ENCODE measurements around the gene FMNL2. TPM values are rescaled to one million over a fixed set of nuclear protein-coding genes. Genes with fewer than 3 reads are reported as not detected.

The FMNL2 gene
- total and polyA plus RNA-seq, 8 donors = 7.8 to 100.0 (median 36.5) TPM

DNA sequence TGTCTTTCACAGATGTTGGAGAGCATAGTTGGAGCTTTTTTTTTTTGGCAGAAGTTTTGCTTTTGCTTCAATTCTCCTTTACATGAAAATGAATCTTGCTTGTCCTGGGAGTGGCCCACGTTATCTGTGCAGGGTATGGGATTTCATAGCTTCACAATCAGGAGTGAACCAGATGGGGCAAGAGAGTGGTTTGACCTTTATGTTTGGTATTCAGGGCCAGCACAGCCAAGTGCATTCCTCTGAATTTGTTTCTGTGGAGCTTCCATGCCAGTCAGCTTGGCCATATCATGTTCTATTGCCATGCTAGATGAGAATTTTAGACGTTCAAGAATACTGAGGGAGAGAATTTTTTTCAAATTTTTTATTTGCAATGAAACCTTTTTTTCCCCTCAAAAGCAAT, 265.7 kb downstream of the FMNL2 start:
- TF ChIP-seq POLR2A (IDR thresholded peaks at IDR 0.05) (no peak), POLR2AphosphoS5 (IDR thresholded peaks at IDR 0.05) (no peak), EP300 (IDR thresholded peaks at IDR 0.05) (no peak)
- TF ChIP-seq, protein P1, sequence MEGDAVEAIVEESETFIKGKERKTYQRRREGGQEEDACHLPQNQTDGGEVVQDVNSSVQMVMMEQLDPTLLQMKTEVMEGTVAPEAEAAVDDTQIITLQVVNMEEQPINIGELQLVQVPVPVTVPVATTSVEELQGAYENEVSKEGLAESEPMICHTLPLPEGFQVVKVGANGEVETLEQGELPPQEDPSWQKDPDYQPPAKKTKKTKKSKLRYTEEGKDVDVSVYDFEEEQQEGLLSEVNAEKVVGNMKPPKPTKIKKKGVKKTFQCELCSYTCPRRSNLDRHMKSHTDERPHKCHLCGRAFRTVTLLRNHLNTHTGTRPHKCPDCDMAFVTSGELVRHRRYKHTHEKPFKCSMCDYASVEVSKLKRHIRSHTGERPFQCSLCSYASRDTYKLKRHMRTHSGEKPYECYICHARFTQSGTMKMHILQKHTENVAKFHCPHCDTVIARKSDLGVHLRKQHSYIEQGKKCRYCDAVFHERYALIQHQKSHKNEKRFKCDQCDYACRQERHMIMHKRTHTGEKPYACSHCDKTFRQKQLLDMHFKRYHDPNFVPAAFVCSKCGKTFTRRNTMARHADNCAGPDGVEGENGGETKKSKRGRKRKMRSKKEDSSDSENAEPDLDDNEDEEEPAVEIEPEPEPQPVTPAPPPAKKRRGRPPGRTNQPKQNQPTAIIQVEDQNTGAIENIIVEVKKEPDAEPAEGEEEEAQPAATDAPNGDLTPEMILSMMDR (IDR thresholded peaks at IDR 0.05) = no peak
- Histone ChIP-seq H3K4me3 (no peak overlapping the region), H3K27ac (no peak overlapping the region), H3K4me1 (no peaks in the 10 kb centered on the region), H3K27me3 (no peaks in the 10 kb centered on the region), H3K9me3 (no peaks in the 10 kb centered on the region), H3K36me3 (peaks cover 0 to 5% (median 0%) of the 10 kb centered on the region in 4 donors)
- intact Hi-C loops (cut with DNase I; ENCODE audit: low total_unique reads) = no loop called here
- DNase-seq = no peak
- 77 to 83% (median 78%) methylated on average over 2 of the region's 2 CpGs for WGBS, 5 donors

DNA sequence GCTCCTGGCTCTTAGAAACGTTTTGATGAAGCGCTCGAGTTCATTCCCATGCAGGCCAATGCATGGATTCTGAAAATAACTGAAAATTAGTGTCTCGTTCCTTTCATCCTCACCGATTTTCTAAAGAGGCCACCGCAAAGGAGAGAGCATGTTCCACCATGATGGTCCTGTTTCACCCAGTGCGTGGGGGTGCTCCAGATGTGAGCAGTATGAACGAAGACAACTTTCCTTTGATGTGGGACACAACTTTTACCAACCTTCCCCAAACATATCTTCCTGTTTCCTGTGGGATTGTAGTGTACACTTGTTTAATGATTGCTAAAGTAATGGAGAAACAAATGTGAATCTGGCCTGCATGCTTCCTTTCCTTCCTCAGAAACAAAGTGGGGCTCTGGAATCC, 267.8 kb downstream of the FMNL2 start:
- H3K36me3 ChIP-seq = peaks cover 0 to 7% (median 3%) of the 10 kb centered on the region in 4 donors
- WGBS, 5 donors = 88 to 94% (median 90%) methylated on average over 8 of the region's 8 CpGs
- H3K9me3 ChIP-seq = no peaks in the 10 kb centered on the region
- H3K4me1 ChIP-seq = no peaks in the 10 kb centered on the region
- TF ChIP-seq EP300 (IDR thresholded peaks at IDR 0.05) (no peak), POLR2AphosphoS5 (IDR thresholded peaks at IDR 0.05) (no peak), POLR2A (IDR thresholded peaks at IDR 0.05) (no peak)
- TF ChIP-seq, protein P1 (IDR thresholded peaks at IDR 0.05) = no peak
- H3K4me3 ChIP-seq = no peak overlapping the region
- no peak overlapping the region for H3K27ac ChIP-seq
- H3K27me3 ChIP-seq = no peaks in the 10 kb centered on the region
- intact Hi-C loops (cut with DNase I; ENCODE audit: low total_unique reads) = no loop called here
- no peak for DNase-seq

DNA sequence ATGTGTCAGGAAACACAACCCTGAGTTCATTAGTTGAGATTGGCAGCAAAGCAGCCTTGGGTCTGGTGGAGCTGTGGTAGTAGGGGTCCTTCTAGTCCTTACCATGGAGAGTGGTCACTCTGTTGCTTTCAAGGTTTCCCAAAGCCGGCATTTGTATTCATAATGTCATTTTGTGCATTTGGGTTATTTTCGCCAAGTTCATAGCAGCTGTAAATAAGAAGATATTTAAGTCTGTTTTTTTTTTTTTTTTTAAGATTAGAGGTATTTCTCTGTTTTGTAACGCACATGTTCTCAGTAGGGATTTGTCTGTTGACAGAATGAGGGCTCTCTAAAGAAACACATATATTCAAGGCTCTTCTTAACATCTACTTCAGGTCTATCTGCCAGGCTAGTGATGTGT, 268.2 kb downstream of the FMNL2 start:
- H3K27me3 ChIP-seq = no peaks in the 10 kb centered on the region
- 88 to 95% (median 91%) methylated on average over 3 of the region's 3 CpGs for WGBS, 5 donors
- intact Hi-C loops (cut with DNase I; ENCODE audit: low total_unique reads) = no loop called here
- no peak for DNase-seq
- H3K4me3 ChIP-seq = no peak overlapping the region
- H3K27ac ChIP-seq = no peak overlapping the region
- peaks cover 0 to 7% (median 6%) of the 10 kb centered on the region in 4 donors for H3K36me3 ChIP-seq
- TF ChIP-seq, protein P1 (IDR thresholded peaks at IDR 0.05) = no peak
- TF ChIP-seq EP300 (IDR thresholded peaks at IDR 0.05) (no peak), POLR2A (IDR thresholded peaks at IDR 0.05) (no peak), POLR2AphosphoS5 (IDR thresholded peaks at IDR 0.05) (no peak)
- no peaks in the 10 kb centered on the region for H3K9me3 ChIP-seq
- no peaks in the 10 kb centered on the region for H3K4me1 ChIP-seq

DNA sequence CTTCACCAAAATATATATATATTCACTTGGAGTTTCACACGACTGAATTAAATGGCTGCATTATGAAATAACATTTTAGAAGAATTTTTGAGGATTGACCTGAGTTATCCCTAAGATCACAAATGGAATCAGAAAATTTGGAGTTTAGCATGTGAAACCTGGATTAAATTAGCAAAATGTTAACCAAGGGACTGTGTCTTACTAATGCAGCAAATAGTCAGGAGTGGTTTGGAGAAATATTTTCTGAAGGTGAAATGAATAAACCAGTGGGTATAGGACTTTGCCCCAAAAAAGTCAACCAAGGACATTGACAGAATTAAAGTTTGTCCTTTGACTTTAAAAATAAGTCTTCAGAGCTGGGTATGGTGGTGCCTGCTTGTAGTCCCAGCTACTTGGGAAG, 271.1 kb downstream of the FMNL2 start:
- H3K4me1 ChIP-seq = peaks cover 0 to under 1% (median 0%) of the 10 kb centered on the region in 4 donors
- H3K27me3 ChIP-seq = no peaks in the 10 kb centered on the region
- no peak for DNase-seq
- whole genome bisulfite sequencing, 5 donors = 88 to 98% (median 93%) methylated on average over 1 of the region's 1 CpG
- no peak overlapping the region for H3K27ac ChIP-seq
- no peak overlapping the region for H3K4me3 ChIP-seq
- no peaks in the 10 kb centered on the region for H3K9me3 ChIP-seq
- intact Hi-C loops (cut with DNase I; ENCODE audit: low total_unique reads) = no loop called here
- peaks cover 0 to 14% (median 5%) of the 10 kb centered on the region in 4 donors for H3K36me3 ChIP-seq
- no peak for TF ChIP-seq POLR2A (IDR thresholded peaks at IDR 0.05)
- no peak for TF ChIP-seq POLR2AphosphoS5 (IDR thresholded peaks at IDR 0.05)
- TF ChIP-seq, protein P1 (IDR thresholded peaks at IDR 0.05) = no peak
- no peak for TF ChIP-seq EP300 (IDR thresholded peaks at IDR 0.05)

Data from stomach (tissue), 9 donors.